ENCODE data around the gene KLHDC8A. TPM values are rescaled to one million over a fixed set of nuclear protein-coding genes. Genes with fewer than 3 reads are reported as not detected.

The KLHDC8A gene
- total and polyA plus RNA-seq, 2 of the 4 experiments (the other 2 are of a cell fraction) = not detected

DNA sequence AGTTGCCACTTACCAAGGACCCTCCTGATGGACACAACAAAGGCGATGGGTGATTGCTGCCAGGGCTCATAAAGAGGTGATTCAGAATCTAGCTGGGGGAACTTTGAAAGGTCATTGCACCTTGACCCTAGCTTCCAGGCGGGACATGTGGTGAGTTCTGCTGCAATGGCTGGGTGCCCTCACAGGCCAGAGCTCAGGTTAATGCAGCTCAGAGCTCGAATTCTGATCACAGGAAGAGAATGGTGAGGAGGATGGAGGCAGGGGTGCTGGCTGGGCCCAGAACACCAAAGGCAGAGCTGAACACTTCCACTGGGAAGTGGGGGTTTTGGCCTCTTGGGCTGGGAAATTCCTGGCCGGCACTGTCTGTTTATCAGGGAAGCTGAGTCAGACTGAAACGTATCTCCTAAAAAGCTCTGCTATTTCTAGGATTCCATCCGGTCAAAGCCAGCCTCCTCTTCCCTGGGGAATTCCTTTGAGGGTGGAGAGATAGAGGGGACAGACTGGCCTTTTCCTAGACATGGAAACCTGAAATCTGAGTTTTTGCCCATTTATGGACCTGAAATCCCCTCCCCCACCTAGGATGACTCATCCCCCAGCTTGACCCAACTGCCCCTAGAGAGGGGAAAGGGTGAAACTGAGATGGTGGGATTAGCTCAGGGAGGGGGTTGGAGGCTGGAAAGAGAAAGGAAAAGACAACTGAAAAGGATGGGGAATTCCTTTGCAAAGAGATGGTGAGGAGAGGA lies 62.4 kb downstream of the KLHDC8A start:
- peak; percentile 71 for ATAC-seq (ENCODE audit: low read depth)
- H3K36me3 ChIP-seq (ENCODE audit: control insufficient read depth, insufficient read depth, low read length) = no peaks in the 10 kb centered on the region
- BruUV-seq (replicated peaks) = no TSS peak
- H3K4me3 ChIP-seq (ENCODE audit: insufficient read depth, low read depth, low read length) = no peak overlapping the region
- H3K56ac ChIP-seq (ENCODE audit: extremely low read depth, insufficient read depth, low read length) = peak overlapping the region; percentile 96
- H2BK5ac ChIP-seq (ENCODE audit: low read depth, low read length, poor library complexity, severe bottlenecking) = peak overlapping the region; percentile 97
- peaks cover 13 to 49% of the 10 kb centered on the region in 2 experiments; a peak in 3 of 4 replicates for H3K79me1 ChIP-seq (ENCODE audit: low read depth in 1 of 2, low read length in 2 of 2)
- H2BK15ac ChIP-seq (ENCODE audit: low read depth, low read length) = peak overlapping the region; percentile 99
- H3K18ac ChIP-seq (ENCODE audit: low read depth, low read length) = peak overlapping the region; percentile 92
- peak overlapping the region; percentile 99 for H3K14ac ChIP-seq (replicated peaks; ENCODE audit: low read depth, low read length)
- WGBS, 2 experiments (ENCODE audit: extremely low coverage in 2 of 2, insufficient read length in 1 of 2) = 30% methylated on average over 2 of the region's 6 CpGs; no CpG with 5 or more reads in 1 of the 2 experiments
- peak overlapping the region; percentile 99 for H3K4ac ChIP-seq (ENCODE audit: low read depth, low read length)
- H3K4me1 ChIP-seq (ENCODE audit: control insufficient read depth, insufficient read depth, low read length) = peaks cover 31% of the 10 kb centered on the region
- peak; percentile 15; the same call in 1 of the 2 replicates for TF ChIP-seq RAD21 (IDR thresholded peaks at IDR 0.05; ENCODE audit: low read length)
- TF ChIP-seq BHLHE40 (IDR thresholded peaks at IDR 0.05; ENCODE audit: low read depth, low read length) = peak; percentile 44; the same call in 1 of the 2 replicates
- peak; percentile 41 for TF ChIP-seq MAFK (IDR thresholded peaks at IDR 0.05; ENCODE audit: low read depth, low read length)
- TF ChIP-seq SMC3 (IDR thresholded peaks at IDR 0.05; ENCODE audit: low read depth, low read length) = peak; percentile 25; the same call in 1 of the 2 replicates
- TF ChIP-seq MAZ (IDR thresholded peaks at IDR 0.05; ENCODE audit: borderline replicate concordance, low read depth, low read length) = peak; percentile 70; the same call in 1 of the 2 replicates
- TF ChIP-seq, protein P1, sequence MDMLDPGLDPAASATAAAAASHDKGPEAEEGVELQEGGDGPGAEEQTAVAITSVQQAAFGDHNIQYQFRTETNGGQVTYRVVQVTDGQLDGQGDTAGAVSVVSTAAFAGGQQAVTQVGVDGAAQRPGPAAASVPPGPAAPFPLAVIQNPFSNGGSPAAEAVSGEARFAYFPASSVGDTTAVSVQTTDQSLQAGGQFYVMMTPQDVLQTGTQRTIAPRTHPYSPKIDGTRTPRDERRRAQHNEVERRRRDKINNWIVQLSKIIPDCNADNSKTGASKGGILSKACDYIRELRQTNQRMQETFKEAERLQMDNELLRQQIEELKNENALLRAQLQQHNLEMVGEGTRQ (IDR thresholded peaks at IDR 0.05; ENCODE audit: low read depth, low read length) = no peak
- TF ChIP-seq RCOR1 (IDR thresholded peaks at IDR 0.05; ENCODE audit: insufficient replicate concordance, low read length) = peak; percentile 29
- TF ChIP-seq, protein P2, sequence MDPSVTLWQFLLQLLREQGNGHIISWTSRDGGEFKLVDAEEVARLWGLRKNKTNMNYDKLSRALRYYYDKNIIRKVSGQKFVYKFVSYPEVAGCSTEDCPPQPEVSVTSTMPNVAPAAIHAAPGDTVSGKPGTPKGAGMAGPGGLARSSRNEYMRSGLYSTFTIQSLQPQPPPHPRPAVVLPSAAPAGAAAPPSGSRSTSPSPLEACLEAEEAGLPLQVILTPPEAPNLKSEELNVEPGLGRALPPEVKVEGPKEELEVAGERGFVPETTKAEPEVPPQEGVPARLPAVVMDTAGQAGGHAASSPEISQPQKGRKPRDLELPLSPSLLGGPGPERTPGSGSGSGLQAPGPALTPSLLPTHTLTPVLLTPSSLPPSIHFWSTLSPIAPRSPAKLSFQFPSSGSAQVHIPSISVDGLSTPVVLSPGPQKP (IDR thresholded peaks at IDR 0.05; ENCODE audit: borderline replicate concordance, low read depth, low read length) = no peak
- peak; percentile 94 for TF ChIP-seq FOS (IDR thresholded peaks at IDR 0.05; ENCODE audit: low read depth, low read length)
- no peaks in the 10 kb centered on the region for H3K27me3 ChIP-seq (ENCODE audit: control insufficient read depth, insufficient read depth, low read length)
- peak overlapping the region; percentile 25 for H3K4me2 ChIP-seq (ENCODE audit: low read depth, low read length)
- intact Hi-C loops (cut with micrococcal nuclease) (loop anchor here (1.0 kb wide), 1 partner anchor 10 kb away; no protein-coding TSS in a partner anchor), in situ Hi-C loops (cut with MboI; ENCODE audit: low sequenced_read_pairs) (no loop called here), dilution Hi-C loops (cut with HindIII; ENCODE audit: low sequenced_read_pairs, unreplicated experiment) (no loop called here)
- H4K8ac ChIP-seq (ENCODE audit: low read depth in 2 of 2, low read length in 2 of 2) = peak overlapping the region; percentile 97 to 99
- peak overlapping the region; percentile 100 for H2BK120ac ChIP-seq (ENCODE audit: low read depth, low read length)
- peak overlapping the region; percentile 98 for H3K27ac ChIP-seq (ENCODE audit: insufficient read depth, low read length)
- peak overlapping the region; percentile 100 for H2BK20ac ChIP-seq (ENCODE audit: low read depth, low read length)
- peak overlapping the region; percentile 79 for H2AFZ ChIP-seq (replicated peaks; ENCODE audit: low read length, poor library complexity)
- ChIA-PET POLR2A (ENCODE audit: unreplicated experiment) (interaction anchor here (0.6 kb wide), 1 partner anchor 896 kb away, joined by 3 read pairs; no protein-coding TSS in a partner anchor), CTCF (interaction anchor here (0.6 to 1.9 kb wide), 5 partner anchors 9 to 243 kb away, joined by 3 to 8 read pairs (median 3); no protein-coding TSS in a partner anchor)
- peak overlapping the region; percentile 97 for H4K91ac ChIP-seq (ENCODE audit: insufficient read depth, low read depth, low read length)
- peaks cover 39% of the 10 kb centered on the region for H3K9me1 ChIP-seq (ENCODE audit: insufficient read depth, low read length)
- H3K9me3 ChIP-seq (ENCODE audit: control insufficient read depth, insufficient read depth, low read length) = no peaks in the 10 kb centered on the region
- peak overlapping the region; percentile 61 for H3K9ac ChIP-seq (ENCODE audit: low read depth, low read length)
- peak; percentile 99 for DNase-seq
- H3K23ac ChIP-seq (ENCODE audit: low read depth, low read length) = peak overlapping the region; percentile 99
- H2AK5ac ChIP-seq (ENCODE audit: low read depth, low read length) = peak overlapping the region; percentile 99
- H2AK9ac ChIP-seq (replicated peaks; ENCODE audit: low read depth, low read length, poor library complexity) = peak overlapping the region; percentile 94
- peak overlapping the region; percentile 91 for H4K5ac ChIP-seq (ENCODE audit: low read depth, low read length)
- no peaks in the 10 kb centered on the region for H4K20me1 ChIP-seq (ENCODE audit: insufficient read depth, low read length)

Measured in IMR-90 (cell line).